IMR-90 (cell line): Measurements from ENCODE around the gene CDK14. TPM values are rescaled to one million over a fixed set of nuclear protein-coding genes. Genes with fewer than 3 reads are reported as not detected.

Source experiments
- ATAC-seq: fragments of 200-7000 bp; cut with Tn5 transposase; 2 replicates; pipeline ENCODE4 v1.9.1; 2020; ENCODE audit warnings: low read depth, mild to moderate bottlenecking, moderate library complexity
- BruUV-seq: library from RNA; stranded (reverse); fragments of 400-500 nt; replicated peaks from 2 replicates; lab custom pipeline; 2021; lab: Mats Ljungman, UMichigan
- CTCF ChIA-PET: fragments of 300-600 bp; formaldehyde crosslinking; extraction: SDS; loops from one replicate; lab custom pipeline; 2021; ENCODE audit warnings: antibody characterized with exemption; lab: Yijun Ruan, JAX
- POLR2A ChIA-PET: fragments of 300-600 bp; sonication (Branson Sonifier 250); formaldehyde crosslinking; loops from one replicate; lab custom pipeline; 2022; ENCODE audit warnings: antibody characterized with exemption; ENCODE audit not compliant: unreplicated experiment; lab: Charles Lee
- DNase-seq: peaks from one replicate; pipeline ENCODE4 v3.0.0; 2013
- H2AFZ ChIP-seq: replicated peaks from 2 replicates; pipeline ENCODE3; 2013; ENCODE audit warnings: low read length, mild to moderate bottlenecking; ENCODE audit not compliant: poor library complexity
- H2AK5ac ChIP-seq: 2 replicates; pipeline ENCODE4 v1.6.1; 2013; ENCODE audit warnings: low read depth, low read length, inconsistent platforms
- H2AK9ac ChIP-seq: replicated peaks from 2 replicates; pipeline ENCODE3; 2013; ENCODE audit warnings: mild to moderate bottlenecking, low read depth, low read length, moderate library complexity; ENCODE audit not compliant: poor library complexity
- H2BK120ac ChIP-seq: 2 replicates; pipeline ENCODE4 v1.6.1; 2013; ENCODE audit warnings: low read depth, low read length, inconsistent platforms
- H2BK15ac ChIP-seq: 3 replicates; pipeline ENCODE4 v1.6.1; 2013; ENCODE audit warnings: low read depth, low read length, inconsistent platforms
- H2BK20ac ChIP-seq: 2 replicates; pipeline ENCODE4 v1.6.1; 2013; ENCODE audit warnings: low read depth, mild to moderate bottlenecking, inconsistent platforms, low read length, moderate library complexity
- H2BK5ac ChIP-seq: 2 replicates; pipeline ENCODE4 v1.6.1; 2013; ENCODE audit warnings: mild to moderate bottlenecking, low read depth, low read length, inconsistent platforms; ENCODE audit not compliant: poor library complexity, severe bottlenecking
- H3K14ac ChIP-seq: replicated peaks from 2 replicates; pipeline ENCODE4 v1.6.1; 2013; ENCODE audit warnings: low read depth, low read length, inconsistent platforms
- H3K18ac ChIP-seq: 2 replicates; pipeline ENCODE4 v1.6.1; 2013; ENCODE audit warnings: low read depth, low read length, control low read depth
- H3K23ac ChIP-seq: 2 replicates; pipeline ENCODE4 v1.6.1; 2013; ENCODE audit warnings: low read depth, low read length, inconsistent platforms
- H3K27ac ChIP-seq: 2 replicates; pipeline ENCODE4 v1.5.1; 2013; ENCODE audit warnings: mild to moderate bottlenecking, control low read depth, low read length; ENCODE audit not compliant: insufficient read depth
- H3K27me3 ChIP-seq: 2 replicates; pipeline ENCODE4 v1.6.1; 2013; ENCODE audit warnings: low read length; ENCODE audit not compliant: control insufficient read depth, insufficient read depth
- H3K36me3 ChIP-seq: 2 replicates; pipeline ENCODE4 v1.6.1; 2013; ENCODE audit warnings: low read length, mixed read lengths; ENCODE audit not compliant: control insufficient read depth, insufficient read depth
- H3K4ac ChIP-seq: 2 replicates; pipeline ENCODE4 v1.6.1; 2013; ENCODE audit warnings: low read depth, low read length, inconsistent platforms
- H3K4me1 ChIP-seq: 2 replicates; pipeline ENCODE4 v1.6.1; 2013; ENCODE audit warnings: low read length, mixed read lengths; ENCODE audit not compliant: control insufficient read depth, insufficient read depth
- H3K4me2 ChIP-seq: 2 replicates; pipeline ENCODE4 v1.6.1; 2013; ENCODE audit warnings: low read depth, mild to moderate bottlenecking, control low read depth, low read length, moderate library complexity
- H3K4me3 ChIP-seq: 2 replicates; pipeline ENCODE4 v1.5.1; 2013; ENCODE audit warnings: low read depth, mild to moderate bottlenecking, control low read depth, low read length, moderate library complexity; ENCODE audit not compliant: insufficient read depth
- H3K56ac ChIP-seq: 2 replicates; pipeline ENCODE4 v1.6.1; 2013; ENCODE audit warnings: low read length, inconsistent platforms; ENCODE audit not compliant: insufficient read depth; ENCODE audit errors: extremely low read depth
- H3K79me1 ChIP-seq, 2 experiments: 2 replicates each; pipeline ENCODE4 v1.6.1; 2013; ENCODE audit warnings: low read length in 2 of 2, inconsistent platforms in 1 of 2, low read depth in 1 of 2
- H3K9ac ChIP-seq: 2 replicates; pipeline ENCODE4 v1.6.1; 2013; ENCODE audit warnings: low read depth, low read length, control low read depth
- H3K9me1 ChIP-seq: 2 replicates; pipeline ENCODE4 v1.6.1; 2013; ENCODE audit warnings: low read length, inconsistent platforms; ENCODE audit not compliant: insufficient read depth
- H3K9me3 ChIP-seq: 2 replicates; pipeline ENCODE4 v1.6.1; 2013; ENCODE audit warnings: low read length; ENCODE audit not compliant: control insufficient read depth, insufficient read depth
- H4K20me1 ChIP-seq: 2 replicates; pipeline ENCODE4 v1.6.1; 2013; ENCODE audit warnings: low read length, inconsistent platforms; ENCODE audit not compliant: insufficient read depth
- H4K5ac ChIP-seq: 2 replicates; pipeline ENCODE4 v1.6.1; 2013; ENCODE audit warnings: mild to moderate bottlenecking, low read depth, low read length, control low read depth
- H4K8ac ChIP-seq, 2 experiments: 2 replicates each; pipeline ENCODE4 v1.6.1; 2013; ENCODE audit warnings: low read depth in 2 of 2, low read length in 2 of 2, control low read depth in 1 of 2, inconsistent platforms in 1 of 2
- H4K91ac ChIP-seq: 2 replicates; pipeline ENCODE4 v1.6.1; 2013; ENCODE audit warnings: low read depth, low read length, inconsistent platforms; ENCODE audit not compliant: insufficient read depth
- BHLHE40 ChIP-seq: fragments of 150-350 bp; IDR thresholded peaks from 2 replicates; pipeline ENCODE4 v1.6.1; 2016; ENCODE audit warnings: mild to moderate bottlenecking, low read depth, low read length
- CEBPB ChIP-seq: IDR thresholded peaks from 2 replicates; pipeline ENCODE4 v1.6.1; 2012; ENCODE audit warnings: low read depth, low read length, improper control_type of control experiment
- CHD1 ChIP-seq: IDR thresholded peaks from 2 replicates; pipeline ENCODE4 v1.6.1; 2012; ENCODE audit warnings: low read depth, low read length, improper control_type of control experiment
- CTCF ChIP-seq: conservative IDR thresholded peaks from 2 replicates; pipeline ENCODE4 v1.5.1; 2012; ENCODE audit warnings: mild to moderate bottlenecking, low read depth, low read length, improper control_type of control experiment
- MAFK ChIP-seq: IDR thresholded peaks from 2 replicates; pipeline ENCODE4 v1.6.1; 2012; ENCODE audit warnings: low read depth, low read length, improper control_type of control experiment
- MAZ ChIP-seq: IDR thresholded peaks from 2 replicates; pipeline ENCODE4 v1.6.1; 2012; ENCODE audit warnings: low read depth, mild to moderate bottlenecking, low read length, improper control_type of control experiment, moderate library complexity, borderline replicate concordance
- MXI1 ChIP-seq: IDR thresholded peaks from 2 replicates; pipeline ENCODE4 v1.6.1; 2012; ENCODE audit warnings: low read depth, mild to moderate bottlenecking, low read length, moderate library complexity, borderline replicate concordance
- NFE2L2 ChIP-seq: fragments of 150-350 bp; IDR thresholded peaks from 2 replicates; pipeline ENCODE4 v1.6.1; 2016; ENCODE audit warnings: low read depth, mild to moderate bottlenecking, low read length
- POLR2A ChIP-seq: IDR thresholded peaks from 2 replicates; pipeline ENCODE4 v1.6.1; 2012; ENCODE audit warnings: mild to moderate bottlenecking, low read depth, low read length
- RAD21 ChIP-seq: IDR thresholded peaks from 2 replicates; pipeline ENCODE4 v1.6.1; 2012; ENCODE audit warnings: low read length, improper control_type of control experiment
- RCOR1 ChIP-seq: IDR thresholded peaks from 2 replicates; pipeline ENCODE4 v1.6.1; 2012; ENCODE audit warnings: mild to moderate bottlenecking, low read length, improper control_type of control experiment; ENCODE audit not compliant: insufficient replicate concordance
- RFX5 ChIP-seq: IDR thresholded peaks from 2 replicates; pipeline ENCODE4 v1.8.0; 2012; ENCODE audit warnings: low read depth, mild to moderate bottlenecking, low read length, moderate library complexity
- SMC3 ChIP-seq: fragments of 150-350 bp; IDR thresholded peaks from 2 replicates; pipeline ENCODE4 v1.6.1; 2016; ENCODE audit warnings: low read depth, mild to moderate bottlenecking, antibody characterized with exemption, low read length, moderate library complexity
- USF2 ChIP-seq: fragments of 150-350 bp; IDR thresholded peaks from 2 replicates; pipeline ENCODE4 v1.6.1; 2017; ENCODE audit warnings: mild to moderate bottlenecking, antibody characterized with exemption, low read length, low read depth
- WGBS, 2 experiments: methylation state at CpG; one replicate each; pipeline versions ENCODE4 v1.1.5 to v1.1.7; 2013; ENCODE audit warnings: missing lambda C conversion rate in 2 of 2; ENCODE audit not compliant: insufficient read length in 1 of 2; ENCODE audit errors: extremely low coverage in 2 of 2; 5-methylcytosine and 5-hydroxymethylcytosine counted together
- dilution Hi-C: fragments of 300-500 bp; cut with HindIII; formaldehyde crosslinking; loops from one replicate; pipeline ENCODE4 v1.14.3; 2018; ENCODE audit warnings: low sequenced_read_pairs; ENCODE audit not compliant: unreplicated experiment
- in situ Hi-C: fragments of 300-500 bp; cut with MboI; formaldehyde crosslinking; loops from 3 replicates; pipeline ENCODE4 v1.14.3; 2019; ENCODE audit warnings: low sequenced_read_pairs, inconsistent platforms, mixed read lengths
- intact Hi-C: fragments of 100-400 bp; cut with micrococcal nuclease; formaldehyde crosslinking; loops from 2 replicates; pipeline ENCODE4 v1.10.0; 2022
- polyA plus RNA-seq, 3 experiments: library from polyadenylated mRNA; depleted of rRNA; stranded (reverse); fragments of >200 nt; gene quantifications; 2 replicates each; pipeline ENCODE4 v1.2.3, GENCODE V29; 2012; ENCODE audit warnings: low replicate concordance in 1 of 3
- total RNA-seq: library from RNA; depleted of rRNA; stranded (reverse); fragments of >200 nt; gene quantifications from 2 replicates; pipeline ENCODE4 v1.2.3, GENCODE V29; 2012

CDK14 gene
- total and polyA plus RNA-seq, 2 of the 4 experiments (the other 2 are of a cell fraction): 10.1 to 29.6 TPM

GRCh38 chr7:91043924-91044645 is 448.0 kb downstream of the CDK14 start:
- H3K36me3 ChIP-seq: no peaks in the 10 kb centered on the region
- in situ Hi-C loops: no loop called here
- CTCF ChIA-PET: interaction anchor here (0.6 kb wide), 1 partner anchor 785 kb away, joined by 3 read pairs; no protein-coding TSS in a partner anchor

More at GRCh38 chr7:91043924-91044645, 448.0 kb downstream of the CDK14 start:
- no peaks in the 10 kb centered on the region for H3K79me1 ChIP-seq
- dilution Hi-C loops: no loop called here
- no peaks in the 10 kb centered on the region for H3K9me3 ChIP-seq
- no peak overlapping the region for H4K5ac ChIP-seq
- DNase-seq (no peak), ATAC-seq (no peak)
- no peak overlapping the region for H2BK20ac ChIP-seq
- H4K91ac ChIP-seq: no peak overlapping the region
- no peak overlapping the region for H2BK120ac ChIP-seq
- H3K14ac ChIP-seq: no peak overlapping the region
- H2BK5ac ChIP-seq: no peak overlapping the region
- no peak overlapping the region for H3K4me2 ChIP-seq
- H3K27ac ChIP-seq: no peak overlapping the region
- BruUV-seq: no TSS peak
- H3K4me3 ChIP-seq: no peak overlapping the region
- no peaks in the 10 kb centered on the region; the same call in 1 of the 2 replicates for H3K4me1 ChIP-seq
- WGBS, 2 experiments: 100% methylated on average over 3 of the region's 6 CpGs; no CpG with 5 or more reads in 1 of the 2 experiments
- H2BK15ac ChIP-seq: no peak overlapping the region
- H2AK9ac ChIP-seq: no peak overlapping the region
- H3K27me3 ChIP-seq: no peaks in the 10 kb centered on the region
- H3K56ac ChIP-seq: no peak overlapping the region
- H3K9me1 ChIP-seq: 0 out of 2 replicates have a peak, but pooled peaks cover 5% of the 10 kb centered on the region
- no peak overlapping the region for H3K23ac ChIP-seq
- no peak overlapping the region for H2AFZ ChIP-seq
- no peak overlapping the region for H3K9ac ChIP-seq
- H3K4ac ChIP-seq: no peak overlapping the region
- H3K18ac ChIP-seq: no peak overlapping the region
- no peak for TF ChIP-seq CHD1
- no peak for TF ChIP-seq BHLHE40
- TF ChIP-seq USF2: no peak
- no peak for TF ChIP-seq RFX5
- no peak for TF ChIP-seq MAZ
- TF ChIP-seq MAFK: no peak
- TF ChIP-seq NFE2L2: no peak
- TF ChIP-seq CEBPB: no peak
- no peak for TF ChIP-seq CTCF
- no peak for TF ChIP-seq RAD21
- no peak for TF ChIP-seq POLR2A
- no peak for TF ChIP-seq SMC3
- no peak for TF ChIP-seq RCOR1
- no peak for TF ChIP-seq MXI1
- H4K8ac ChIP-seq: no peak overlapping the region
- H2AK5ac ChIP-seq: no peak overlapping the region
- no peaks in the 10 kb centered on the region for H4K20me1 ChIP-seq
- POLR2A ChIA-PET: no interaction called here
- intact Hi-C loops: no loop called here
